GM18868 (cell line): Measurements from ENCODE around the gene POU1F1.
A peak's percentile ranks its signal among the peaks of the same experiment; 100 is the strongest.
"Not testable (repeated sequence)": the region's sequence is repeated elsewhere in the genome, so short reads cannot be mapped to it uniquely, and the experiment has no call there.

ENCODE experiments used
- ATAC-seq: cut with Tn5 transposase; IDR thresholded peaks from one replicate; pipeline ENCODE4 v1.9.1; 2021; ENCODE audit warnings: mild to moderate bottlenecking, moderate library complexity; ENCODE audit not compliant: unreplicated experiment

POU1F1 gene

DNA sequence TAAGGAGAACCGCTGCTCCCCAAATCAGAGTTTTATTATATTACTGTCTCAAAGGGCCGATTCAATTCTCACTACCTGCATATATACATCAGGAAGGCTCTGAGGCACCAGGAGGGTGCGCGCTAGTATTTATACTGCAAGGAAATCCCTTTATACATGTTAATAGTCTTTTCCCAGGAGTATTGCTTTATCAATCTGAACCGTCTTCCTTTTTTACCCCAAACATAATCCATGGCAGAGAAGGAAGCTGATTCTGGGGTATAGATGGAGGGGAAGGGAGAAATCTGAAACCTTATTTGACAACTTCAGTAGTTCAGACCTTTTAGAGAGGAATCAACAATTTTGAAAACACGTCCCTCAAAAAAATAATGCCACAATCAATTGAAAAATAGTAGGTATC lies at the start of gene POU1F1:
TSS of gene POU1F1 (minus strand) at position 101 of the 400 bp plus-strand sequence. CDS start 122 bp downstream, outside the sequence.
- ATAC-seq = no peak

GRCh38 chr3:87324609-87325008 lies 48.2 kb upstream of the POU1F1 start:
- ATAC-seq = no peak

GRCh38 chr3:87320756-87321626 lies 44.6 kb upstream of the POU1F1 start:
- no peak for ATAC-seq

GRCh38 chr3:87318617-87319021 lies 42.2 kb upstream of the POU1F1 start:
- no peak for ATAC-seq

DNA sequence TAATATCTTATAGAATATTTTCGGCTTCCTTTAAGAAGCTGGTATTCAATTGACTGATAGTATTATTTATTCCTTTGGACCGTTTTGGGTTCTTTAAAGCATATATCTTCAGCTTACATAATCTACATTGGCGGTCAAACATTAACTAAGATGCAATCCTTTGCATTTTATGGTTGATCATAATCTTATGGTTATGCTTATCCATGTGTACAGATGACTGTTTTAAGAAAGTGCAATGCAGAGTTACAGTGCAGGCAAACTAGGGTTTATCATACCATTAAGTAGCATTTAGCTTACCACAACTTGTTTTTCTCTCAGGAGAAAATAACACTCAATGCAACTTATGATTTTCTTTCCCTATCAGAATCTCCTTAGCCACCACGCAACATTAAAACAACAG lies 41.4 kb upstream of the POU1F1 start:
- no peak for ATAC-seq

DNA sequence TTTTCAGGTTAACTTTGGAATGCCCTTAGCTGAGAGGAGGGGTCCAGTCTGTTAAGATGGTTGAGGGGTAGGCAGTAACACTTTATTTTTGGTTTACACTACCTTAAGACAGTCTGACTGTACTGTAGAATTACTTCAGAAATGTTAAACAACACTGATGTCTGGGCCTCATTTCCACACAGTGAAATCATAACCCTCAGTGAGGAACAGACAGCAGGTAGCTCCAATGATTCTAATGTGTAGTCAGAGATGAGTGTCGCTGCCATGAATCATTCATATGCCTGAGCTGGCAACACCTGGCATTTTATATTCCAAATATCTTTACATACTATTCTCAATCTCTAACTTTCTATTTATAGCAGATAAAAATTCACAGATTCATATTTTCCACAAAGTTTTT lies 37.3 kb upstream of the POU1F1 start:
- ATAC-seq = no peak

GRCh38 chr3:87311309-87311708 lies 34.9 kb upstream of the POU1F1 start:
- ATAC-seq = no peak

DNA sequence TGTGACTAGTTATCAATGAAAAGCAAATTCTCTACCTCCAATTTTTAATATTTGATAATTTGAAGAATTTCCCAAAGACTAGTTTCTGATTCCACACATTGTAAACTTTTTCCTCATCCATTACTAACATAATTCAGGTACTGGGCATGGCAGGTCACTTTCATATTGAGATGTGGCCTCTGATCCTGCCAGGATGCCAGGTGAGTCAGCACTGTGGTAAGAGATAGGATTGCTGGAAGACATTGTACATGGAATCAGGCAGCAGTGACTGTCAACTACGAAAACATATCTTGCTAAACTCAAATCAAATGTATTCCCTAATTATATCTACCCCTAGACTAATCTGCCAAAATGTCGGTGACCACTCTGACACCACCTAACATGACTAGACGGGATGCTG lies 33.2 kb upstream of the POU1F1 start:
- ATAC-seq = no peak

DNA sequence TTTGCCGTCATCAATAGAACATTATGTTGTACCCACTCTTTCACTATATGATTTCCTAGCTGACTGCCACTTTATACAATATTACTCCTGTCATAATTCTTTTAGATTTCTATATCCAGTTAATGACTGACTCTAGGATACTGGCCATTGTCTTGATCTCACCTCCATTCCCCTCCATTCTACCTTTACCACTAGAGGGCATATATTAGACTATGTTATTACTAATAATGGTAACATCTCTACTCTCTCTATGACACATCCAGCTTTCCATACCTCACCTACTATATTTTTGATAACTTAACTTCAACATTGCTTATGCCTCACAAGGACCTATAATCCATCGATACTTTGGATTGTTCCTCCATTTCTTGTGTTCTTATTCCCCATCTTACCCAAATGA lies 31.4 kb upstream of the POU1F1 start:
- peak; percentile 98 for ATAC-seq

- no peak for ATAC-seq
Measured at GRCh38 chr3:87305517-87305916, 29.1 kb upstream of the POU1F1 start.

- ATAC-seq = not testable (repeated sequence)
Measured at GRCh38 chr3:87305031-87305430, 28.6 kb upstream of the POU1F1 start.

DNA sequence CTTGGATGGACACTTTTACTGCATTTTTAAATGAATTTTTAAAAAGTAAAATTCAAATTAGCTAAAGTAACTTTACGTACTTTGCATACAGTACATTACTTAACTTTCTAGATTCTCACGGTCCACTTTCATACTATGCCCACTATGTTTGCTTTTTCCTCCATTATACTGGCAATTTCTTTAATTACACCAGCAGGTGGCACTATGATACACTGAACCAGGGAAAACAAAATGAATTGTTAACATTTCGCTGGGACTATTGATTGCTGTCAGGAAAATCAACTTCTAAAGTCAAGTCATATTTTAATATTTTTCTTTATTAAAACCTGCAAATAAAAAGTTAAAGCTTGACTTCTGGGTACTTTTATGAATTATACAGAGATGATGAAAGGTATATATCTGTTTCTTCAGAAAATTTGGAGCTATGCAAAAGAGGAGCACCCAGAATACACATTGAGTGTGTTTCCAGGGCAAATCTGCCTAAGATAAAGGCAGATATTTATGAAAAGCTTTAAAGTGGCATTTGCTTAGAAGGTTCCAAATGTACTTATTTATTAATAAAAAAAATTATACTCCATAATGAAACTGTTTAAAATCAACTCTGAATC lies 21.8 kb upstream of the POU1F1 start:
- peak; percentile 93 for ATAC-seq

- ATAC-seq = no peak
Measured at GRCh38 chr3:87288446-87288845, 12.1 kb upstream of the POU1F1 start.

GRCh38 chr3:87287011-87287410 lies 10.6 kb upstream of the POU1F1 start:
- peak; percentile 98 for ATAC-seq

DNA sequence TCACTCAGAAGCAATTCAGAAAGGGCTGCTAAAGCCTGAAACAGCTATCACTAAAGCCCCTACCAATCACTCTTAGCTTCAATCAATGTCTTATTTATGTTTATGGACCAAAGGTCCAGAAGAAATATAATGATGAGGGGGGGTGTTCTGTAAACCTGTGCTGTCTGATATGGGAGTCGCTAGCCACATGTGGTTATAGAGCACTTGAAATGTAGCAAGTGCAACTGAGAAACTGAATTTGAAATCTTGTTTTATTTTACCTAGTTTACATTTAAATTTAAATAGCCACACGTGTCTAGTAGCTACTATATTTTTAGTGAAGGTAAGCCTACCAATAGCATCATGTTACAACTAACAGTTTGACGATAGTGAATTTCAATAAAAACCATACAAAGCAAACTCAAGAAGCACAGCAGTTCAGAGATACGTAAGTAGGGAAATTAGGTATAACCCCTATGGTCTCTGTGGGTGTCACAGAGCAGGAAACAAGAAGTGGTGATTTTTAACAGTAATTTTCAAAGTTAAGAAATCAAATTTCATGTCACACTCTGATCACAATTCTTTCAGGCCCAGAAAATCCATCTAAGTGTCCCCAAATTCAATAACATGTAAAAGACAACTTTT lies 3.6 kb downstream of the POU1F1 start:
- ATAC-seq = peak; percentile 91

DNA sequence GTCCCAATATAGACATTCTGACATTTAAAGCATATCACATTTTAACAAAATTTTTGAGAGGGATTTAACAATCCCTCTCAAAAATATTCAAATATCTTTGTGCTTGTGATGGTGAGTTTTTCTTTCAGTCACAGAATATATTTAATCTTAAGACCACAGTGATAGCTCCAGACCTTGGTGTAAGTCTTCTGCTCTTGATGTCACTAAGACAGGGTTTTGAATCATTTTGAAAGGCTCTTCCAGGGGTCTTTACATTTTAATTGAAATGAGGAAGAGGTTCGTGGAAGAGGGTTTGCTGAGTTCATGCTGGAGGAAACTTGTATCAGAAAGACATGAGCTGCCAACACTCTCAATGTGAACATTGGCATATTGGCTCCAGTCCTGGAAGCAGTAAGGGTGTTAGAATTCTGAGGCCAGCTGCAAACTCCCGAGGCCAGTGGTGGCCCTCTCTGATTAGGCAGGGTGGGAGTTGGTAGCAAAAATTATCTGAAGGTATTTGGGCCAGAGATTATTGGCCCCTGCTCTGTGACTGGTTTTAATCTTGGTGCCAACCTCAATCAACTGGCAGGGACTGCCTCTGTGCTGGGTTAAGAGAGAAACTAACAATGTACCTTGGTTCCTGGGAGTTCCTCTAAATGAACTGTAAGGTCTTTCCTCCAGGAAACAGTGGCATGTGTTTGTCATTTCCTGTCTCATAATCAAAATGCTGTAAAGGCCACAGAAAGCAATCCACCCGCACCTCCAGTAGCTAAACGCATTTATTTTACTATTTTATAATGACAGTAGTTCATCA lies 5.3 kb downstream of the POU1F1 start:
- ATAC-seq = no peak

DNA sequence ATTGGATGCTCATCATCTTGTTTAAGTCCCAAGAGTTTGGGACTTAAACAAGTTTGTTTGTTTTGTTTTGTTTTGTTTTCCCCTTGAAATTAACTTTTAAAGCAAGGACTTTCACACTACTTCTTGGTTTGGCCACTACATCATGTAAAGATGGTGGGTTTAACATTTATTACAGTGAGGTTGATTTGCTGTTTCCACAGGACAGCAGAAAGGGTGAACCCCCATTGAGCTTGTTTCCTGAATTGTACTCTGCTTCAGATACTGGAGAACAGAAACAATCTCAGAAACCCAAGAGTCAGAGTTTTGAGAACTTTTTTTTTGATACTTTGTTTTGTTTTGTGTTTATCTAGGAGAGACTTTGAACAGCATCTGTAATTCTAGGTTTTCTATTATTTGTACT lies 6.7 kb downstream of the POU1F1 start:
- ATAC-seq = no peak

- ATAC-seq = no peak
Measured at GRCh38 chr3:87268646-87269211, 7.7 kb downstream of the POU1F1 start.

DNA sequence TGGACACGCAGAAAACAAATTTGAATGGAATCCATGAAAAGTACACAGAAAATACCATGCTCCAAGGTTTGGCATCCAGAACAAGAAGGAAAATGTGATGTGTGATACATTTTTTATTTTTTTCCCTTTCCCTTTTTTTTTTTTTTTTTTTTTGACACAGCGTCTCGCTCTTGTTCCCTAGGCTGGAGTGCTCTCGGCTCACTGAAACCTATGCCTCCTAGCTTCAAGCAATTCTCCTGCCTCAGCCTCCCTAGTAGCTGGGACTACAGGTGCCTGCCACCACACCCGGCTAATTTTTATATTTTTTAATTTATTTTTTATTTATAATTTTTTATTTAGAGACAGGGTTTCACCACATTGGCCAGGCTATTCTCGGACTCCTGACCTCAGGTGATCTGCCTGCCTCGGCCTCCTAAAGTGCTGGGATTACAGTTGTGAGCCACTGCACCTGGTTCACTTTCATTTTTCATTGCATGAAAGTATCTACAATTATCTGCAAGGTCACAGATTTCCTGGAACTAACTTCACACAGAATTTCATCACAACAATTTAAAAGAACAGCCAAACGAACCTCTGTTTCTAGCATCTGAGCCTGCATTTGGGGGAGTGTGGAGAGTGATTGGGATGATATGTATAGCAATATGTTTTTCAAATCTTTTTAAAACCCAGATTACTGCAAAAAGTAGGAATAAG lies 8.3 kb downstream of the POU1F1 start:
- ATAC-seq = no peak

DNA sequence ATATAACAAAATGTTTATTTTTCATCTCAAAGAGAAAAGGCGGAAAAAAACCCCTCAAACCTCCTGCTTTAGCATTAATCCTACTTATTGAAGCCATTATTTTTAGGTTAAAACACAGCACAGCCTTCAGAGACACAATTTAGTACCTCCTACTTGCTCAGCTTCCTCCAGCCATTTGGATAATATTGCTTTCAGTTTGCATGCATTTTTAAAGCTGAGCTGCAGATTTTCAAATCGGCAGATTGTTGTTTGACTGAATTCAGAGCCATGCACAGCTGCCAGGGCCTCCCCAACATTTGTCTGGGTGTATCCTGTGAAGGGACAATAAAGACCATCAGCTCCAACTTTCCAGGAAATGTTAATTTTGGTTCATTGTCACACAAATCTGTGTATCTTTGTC lies 14.5 kb downstream of the POU1F1 start:
- no peak for ATAC-seq
